Tibial artery (tissue), 4 donors: ENCODE results near the gene DENND11.

Experiments
- DNase-seq, 2 donors: peaks; one replicate each; pipeline ENCODE4 v3.0.0-alpha.2; 2019
- H3K27ac ChIP-seq, 2 donors: fragments of 200-600 bp; sonication (generic) in 1 of 2; 1 replicate in 1 of 2; 2 replicates in 1 of 2; pipeline ENCODE4 v1.5.1; 2018 to 2019; ENCODE audit warnings: mild to moderate bottlenecking in 1 of 2
- H3K27me3 ChIP-seq, 2 donors: fragments of 200-600 bp; sonication (generic) in 1 of 2; one replicate each; pipeline versions ENCODE4 v1.5.1 to v1.6.0; 2016 to 2019
- H3K36me3 ChIP-seq, 3 donors: fragments of 200-600 bp; sonication (generic) in 2 of 3; one replicate each; pipeline ENCODE4 v1.5.1; 2016 to 2019; ENCODE audit warnings: mild to moderate bottlenecking in 2 of 3
- H3K4me1 ChIP-seq, 4 donors: fragments of 200-600 bp; sonication (generic) in 2 of 4; 1 replicate in 3 of 4; 2 replicates in 1 of 4; pipeline ENCODE4 v1.5.1; 2016 to 2019
- H3K4me3 ChIP-seq, 2 donors: fragments of 200-600 bp; sonication (generic) in 1 of 2; 1 replicate in 1 of 2; 2 replicates in 1 of 2; pipeline ENCODE4 v1.5.1; 2018 to 2019; ENCODE audit warnings: mild to moderate bottlenecking in 2 of 2
- H3K9me3 ChIP-seq, 3 donors: fragments of 200-600 bp; sonication (generic) in 1 of 3; one replicate each; pipeline ENCODE4 v1.5.1; 2016 to 2019
- CTCF ChIP-seq, 2 experiments: fragments of 200-600 bp in 1 of 2; fragments of 450-650 bp in 1 of 2; IDR thresholded peaks; one replicate each; pipeline ENCODE4 v1.5.1; 2017 to 2019; ENCODE audit warnings: antibody characterized with exemption in 2 of 2, mild to moderate bottlenecking in 1 of 2, moderate library complexity in 1 of 2
- intact Hi-C: fragments of 100-400 bp; cut with DNase I; formaldehyde crosslinking; loops from one replicate; pipeline ENCODE4 v1.15.0; 2023; ENCODE audit warnings: low total_unique reads

The DENND11 gene

GRCh38 chr7:141738592-141739013 is 36.6 kb upstream of the DENND11 start:
- no peak for TF ChIP-seq CTCF (IDR thresholded peaks at IDR 0.05)
- DNase-seq = no peak
- Histone ChIP-seq H3K4me3 (peak overlapping the region; percentile 67 to 75), H3K4me1 (peaks cover 0 to 22% (median 14%) of the 10 kb centered on the region in 4 donors), H3K27me3 (no peaks in the 10 kb centered on the region), H3K9me3 (no peaks in the 10 kb centered on the region), H3K36me3 (peaks cover 28 to 32% (median 29%) of the 10 kb centered on the region in 3 donors), H3K27ac (peak overlapping the region; percentile 78 to 83)
- intact Hi-C loops = loop anchor here (5.0 kb wide), 1 partner anchor 721 kb away; no protein-coding TSS in a partner anchor

- H3K4me1 ChIP-seq = peaks cover 0 to 22% (median 14%) of the 10 kb centered on the region in 4 donors
- H3K27me3 ChIP-seq = no peaks in the 10 kb centered on the region
- H3K27ac ChIP-seq = peak within 1 kb of the TSS; percentile 78 to 83
- H3K9me3 ChIP-seq = no peaks in the 10 kb centered on the region
- TF ChIP-seq CTCF (IDR thresholded peaks at IDR 0.05) = peak; percentile 63 to 70
- peak within 1 kb of the TSS; percentile 67 to 75 for H3K4me3 ChIP-seq
- intact Hi-C loops = loop anchor here (5.0 kb wide), 1 partner anchor 721 kb away; no protein-coding TSS in a partner anchor
- H3K36me3 ChIP-seq = peaks cover 22 to 26% (median 23%) of the 10 kb centered on the region in 3 donors
- peak; percentile 87 to 94 for DNase-seq
Measured at GRCh38 chr7:141737836-141738591, 36.0 kb upstream of the DENND11 start, which contains the start of gene SSBP1. Gene SSBP1 (plus strand): TSS chr7:141738358. CDS start chr7:141739167, 809 bp downstream.

- no peak for TF ChIP-seq CTCF (IDR thresholded peaks at IDR 0.05)
- peak overlapping the region; percentile 67 to 75 for H3K4me3 ChIP-seq
- peak overlapping the region; percentile 78 to 83 for H3K27ac ChIP-seq
- intact Hi-C loops = loop anchor here (5.0 kb wide), 1 partner anchor 720 kb away; no protein-coding TSS in a partner anchor
- DNase-seq = no peak
- H3K27me3 ChIP-seq = no peaks in the 10 kb centered on the region
- peaks cover 0 to 22% (median 14%) of the 10 kb centered on the region in 4 donors for H3K4me1 ChIP-seq
- H3K9me3 ChIP-seq = no peaks in the 10 kb centered on the region
- peaks cover 14 to 19% (median 15%) of the 10 kb centered on the region in 3 donors for H3K36me3 ChIP-seq
Measured at GRCh38 chr7:141737118-141737835, 35.3 kb upstream of the DENND11 start.

GRCh38 chr7:141731476-141732149 is 29.6 kb upstream of the DENND11 start:
- intact Hi-C loops = no loop called here
- no peak for DNase-seq
- TF ChIP-seq CTCF (IDR thresholded peaks at IDR 0.05) = no peak

GRCh38 chr7:141729020-141729419 is 27.1 kb upstream of the DENND11 start:
- TF ChIP-seq CTCF (IDR thresholded peaks at IDR 0.05) = no peak
- H3K27me3 ChIP-seq = no peaks in the 10 kb centered on the region
- intact Hi-C loops = loop anchor here (5.0 kb wide), 1 partner anchor 1283 kb away; no protein-coding TSS in a partner anchor

More at GRCh38 chr7:141731476-141732149, 29.6 kb upstream of the DENND11 start:
- no peaks in the 10 kb centered on the region for H3K27me3 ChIP-seq
- no peak overlapping the region for H3K27ac ChIP-seq
- H3K36me3 ChIP-seq = peaks cover 0 to 6% (median 0%) of the 10 kb centered on the region in 3 donors
- no peak overlapping the region for H3K4me3 ChIP-seq
- H3K4me1 ChIP-seq = no peaks in the 10 kb centered on the region
- no peaks in the 10 kb centered on the region for H3K9me3 ChIP-seq

More at GRCh38 chr7:141729020-141729419, 27.1 kb upstream of the DENND11 start:
- peaks cover 0 to 6% (median 0%) of the 10 kb centered on the region in 3 donors for H3K36me3 ChIP-seq
- no peaks in the 10 kb centered on the region for H3K9me3 ChIP-seq
- H3K4me3 ChIP-seq = no peak overlapping the region
- no peaks in the 10 kb centered on the region for H3K4me1 ChIP-seq
- no peak for DNase-seq
- no peak overlapping the region for H3K27ac ChIP-seq
